Vagina (tissue), 2 donors: Measurements from ENCODE around the gene CAPZB. TPM values are rescaled to one million over a fixed set of nuclear protein-coding genes. Genes with fewer than 3 reads are reported as not detected.

ENCODE experiments used
- DNase-seq, 2 donors: peaks; one replicate each; pipeline ENCODE4 v3.0.0-alpha.2; 2017; ENCODE audit errors: extremely low spot score in 2 of 2
- H3K27ac ChIP-seq: fragments of 200-600 bp; sonication (generic); one replicate; pipeline ENCODE4 v1.5.1; 2019
- H3K27me3 ChIP-seq: fragments of 200-600 bp; sonication (generic); one replicate; pipeline ENCODE4 v1.5.1; 2019
- H3K36me3 ChIP-seq, 2 donors: fragments of 200-600 bp; sonication (generic); one replicate each; pipeline ENCODE4 v1.5.1; 2017 to 2019
- H3K4me1 ChIP-seq: fragments of 200-600 bp; sonication (generic); one replicate; pipeline ENCODE4 v1.5.1; 2019
- H3K4me3 ChIP-seq, 2 donors: fragments of 200-600 bp; sonication (generic); 1 replicate in 1 of 2; 2 replicates in 1 of 2; pipeline ENCODE4 v1.5.1; 2016 to 2019
- H3K9me3 ChIP-seq: fragments of 200-600 bp; sonication (generic); one replicate; pipeline ENCODE4 v1.5.1; 2019
- POLR2A ChIP-seq, 2 donors: fragments of 450-650 bp; IDR thresholded peaks; one replicate each; pipeline ENCODE4 v1.6.1; 2017; ENCODE audit warnings: antibody characterized with exemption in 2 of 2, mild to moderate bottlenecking in 2 of 2, moderate library complexity in 2 of 2
- POLR2AphosphoS5 ChIP-seq, 2 donors: sonication (generic); formaldehyde crosslinking; IDR thresholded peaks; one replicate each; pipeline ENCODE4 v1.9.0; 2017; ENCODE audit warnings: antibody characterized with exemption in 2 of 2, mild to moderate bottlenecking in 2 of 2, low read depth in 1 of 2; ENCODE audit not compliant: insufficient read depth in 1 of 2
- intact Hi-C: fragments of 100-400 bp; cut with DNase I; formaldehyde crosslinking; loops from one replicate; pipeline ENCODE4 v1.15.1; 2023
- total RNA-seq: library from RNA; depleted of rRNA; stranded (reverse); fragments of >200 nt; gene quantifications from one replicate; pipeline ENCODE4 v1.2.3, GENCODE V29; 2016
- TF ChIP-seq, protein P1 (sequence below), 3 experiments: fragments of 450-650 bp in 2 of 3; fragments of 200-600 bp in 1 of 3; sonication (generic) in 1 of 3; IDR thresholded peaks; one replicate each; pipeline ENCODE4 v1.5.1; 2017 to 2019; ENCODE audit warnings: antibody characterized with exemption in 3 of 3, mild to moderate bottlenecking in 2 of 3, moderate library complexity in 2 of 3

The CAPZB gene
- total RNA-seq, 1 donor from 2014 or later: 152 TPM

DNA sequence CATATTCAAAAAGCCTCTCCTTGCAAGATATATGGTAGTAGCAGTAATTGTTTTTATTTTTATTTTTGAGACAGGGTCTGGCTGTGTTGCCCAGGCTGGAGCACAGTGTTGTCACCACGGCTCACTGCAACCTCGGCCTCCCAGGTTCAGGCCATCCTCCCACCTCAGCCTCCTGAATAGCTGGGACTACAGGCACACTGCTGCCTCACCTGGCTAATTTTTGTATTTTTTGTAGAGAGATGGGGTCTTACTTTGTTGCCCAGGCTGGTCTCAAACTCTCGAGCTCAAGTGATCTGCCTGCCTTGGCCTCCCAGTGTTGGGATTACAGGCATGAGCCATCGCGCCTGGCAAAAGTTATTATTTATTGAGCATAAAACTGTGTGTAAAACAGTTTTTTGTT is 134.8 kb downstream of the CAPZB start:
- Histone ChIP-seq H3K27ac (peak overlapping the region; percentile 51), H3K4me1 (peaks cover 84% of the 10 kb centered on the region), H3K4me3 (no peak overlapping the region), H3K9me3 (no peaks in the 10 kb centered on the region), H3K36me3 (peaks cover 0 to 14% of the 10 kb centered on the region in 2 donors), H3K27me3 (no peaks in the 10 kb centered on the region)
- TF ChIP-seq POLR2AphosphoS5 (IDR thresholded peaks at IDR 0.05; ENCODE audit: insufficient read depth in 1 of 2, low read depth in 1 of 2) (no peak), POLR2A (IDR thresholded peaks at IDR 0.05) (no peak)
- TF ChIP-seq, protein P1, sequence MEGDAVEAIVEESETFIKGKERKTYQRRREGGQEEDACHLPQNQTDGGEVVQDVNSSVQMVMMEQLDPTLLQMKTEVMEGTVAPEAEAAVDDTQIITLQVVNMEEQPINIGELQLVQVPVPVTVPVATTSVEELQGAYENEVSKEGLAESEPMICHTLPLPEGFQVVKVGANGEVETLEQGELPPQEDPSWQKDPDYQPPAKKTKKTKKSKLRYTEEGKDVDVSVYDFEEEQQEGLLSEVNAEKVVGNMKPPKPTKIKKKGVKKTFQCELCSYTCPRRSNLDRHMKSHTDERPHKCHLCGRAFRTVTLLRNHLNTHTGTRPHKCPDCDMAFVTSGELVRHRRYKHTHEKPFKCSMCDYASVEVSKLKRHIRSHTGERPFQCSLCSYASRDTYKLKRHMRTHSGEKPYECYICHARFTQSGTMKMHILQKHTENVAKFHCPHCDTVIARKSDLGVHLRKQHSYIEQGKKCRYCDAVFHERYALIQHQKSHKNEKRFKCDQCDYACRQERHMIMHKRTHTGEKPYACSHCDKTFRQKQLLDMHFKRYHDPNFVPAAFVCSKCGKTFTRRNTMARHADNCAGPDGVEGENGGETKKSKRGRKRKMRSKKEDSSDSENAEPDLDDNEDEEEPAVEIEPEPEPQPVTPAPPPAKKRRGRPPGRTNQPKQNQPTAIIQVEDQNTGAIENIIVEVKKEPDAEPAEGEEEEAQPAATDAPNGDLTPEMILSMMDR (IDR thresholded peaks at IDR 0.05): no peak
- intact Hi-C loops: no loop called here
- no peak for DNase-seq

DNA sequence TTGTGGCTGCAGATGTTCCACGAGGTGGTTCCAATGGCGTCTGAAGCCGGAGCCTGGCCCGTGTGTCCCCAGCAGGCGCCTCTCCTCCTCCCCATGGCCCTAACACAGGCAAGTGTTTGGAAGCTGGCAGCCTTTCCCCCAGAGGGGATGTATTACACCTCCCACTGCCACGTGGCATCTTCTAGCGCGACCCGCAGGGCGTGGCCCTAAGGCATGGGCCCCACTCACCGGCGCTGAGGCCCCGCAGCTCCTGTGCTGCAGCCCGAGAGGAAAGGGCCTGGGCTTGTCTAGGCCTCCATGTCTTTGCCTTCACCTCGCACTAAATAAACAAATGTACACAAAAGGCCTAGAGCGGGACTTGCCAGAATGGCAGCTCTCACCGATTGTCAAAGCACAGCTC is 135.3 kb downstream of the CAPZB start:
- H3K9me3 ChIP-seq: no peaks in the 10 kb centered on the region
- H3K36me3 ChIP-seq: peaks cover 0 to 17% of the 10 kb centered on the region in 2 donors
- TF ChIP-seq, protein P1 (IDR thresholded peaks at IDR 0.05): no peak
- TF ChIP-seq POLR2A (IDR thresholded peaks at IDR 0.05) (no peak), POLR2AphosphoS5 (IDR thresholded peaks at IDR 0.05; ENCODE audit: insufficient read depth in 1 of 2, low read depth in 1 of 2) (no peak)
- intact Hi-C loops: no loop called here
- no peak overlapping the region for H3K4me3 ChIP-seq
- peaks cover 88% of the 10 kb centered on the region for H3K4me1 ChIP-seq
- no peak for DNase-seq
- H3K27ac ChIP-seq: peak overlapping the region; percentile 51
- no peaks in the 10 kb centered on the region for H3K27me3 ChIP-seq

DNA sequence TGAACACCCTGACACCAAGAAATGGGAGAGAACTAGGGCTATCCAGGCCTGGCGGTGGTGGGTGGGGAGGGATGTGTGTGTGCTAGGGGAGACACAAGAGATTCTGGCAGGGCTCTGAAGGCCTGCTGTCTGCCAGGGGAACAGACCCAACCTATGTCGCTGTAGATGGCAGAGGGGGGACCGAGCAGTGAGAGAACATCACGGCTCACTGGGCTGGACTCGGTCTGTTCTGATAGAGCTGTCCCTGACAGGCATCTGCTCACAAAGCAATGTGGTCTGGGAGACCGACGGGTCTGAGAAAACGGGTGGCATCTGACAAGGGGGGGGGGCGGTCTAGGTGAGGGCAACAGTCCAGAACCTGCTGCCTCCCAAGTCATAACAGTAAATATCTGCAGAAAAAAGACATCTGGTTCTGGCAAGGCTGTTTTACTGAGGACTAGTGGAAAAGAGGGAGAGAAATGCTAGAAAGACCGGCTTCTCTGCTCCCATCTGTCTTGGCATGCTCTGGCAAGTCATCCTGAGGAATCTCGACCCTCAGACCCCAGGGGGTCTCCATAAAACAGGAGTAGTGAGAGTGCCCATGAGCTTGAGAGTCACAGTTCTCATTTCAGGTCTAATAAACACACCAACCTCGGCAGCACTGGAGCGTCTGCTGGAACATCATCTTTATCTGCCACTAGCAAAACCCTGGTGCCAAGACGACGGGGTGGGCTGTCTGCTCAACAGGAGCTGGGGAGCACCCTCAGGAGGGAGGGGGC is 136.7 kb downstream of the CAPZB start:
- H3K27me3 ChIP-seq: no peaks in the 10 kb centered on the region
- peak overlapping the region; percentile 51 for H3K27ac ChIP-seq
- DNase-seq: no peak
- TF ChIP-seq POLR2AphosphoS5 (IDR thresholded peaks at IDR 0.05; ENCODE audit: insufficient read depth in 1 of 2, low read depth in 1 of 2): no peak
- H3K4me1 ChIP-seq: peaks cover 88% of the 10 kb centered on the region
- no peak overlapping the region for H3K4me3 ChIP-seq
- peaks cover 0 to 11% of the 10 kb centered on the region in 2 donors for H3K36me3 ChIP-seq
- intact Hi-C loops: no loop called here
- H3K9me3 ChIP-seq: no peaks in the 10 kb centered on the region

DNA sequence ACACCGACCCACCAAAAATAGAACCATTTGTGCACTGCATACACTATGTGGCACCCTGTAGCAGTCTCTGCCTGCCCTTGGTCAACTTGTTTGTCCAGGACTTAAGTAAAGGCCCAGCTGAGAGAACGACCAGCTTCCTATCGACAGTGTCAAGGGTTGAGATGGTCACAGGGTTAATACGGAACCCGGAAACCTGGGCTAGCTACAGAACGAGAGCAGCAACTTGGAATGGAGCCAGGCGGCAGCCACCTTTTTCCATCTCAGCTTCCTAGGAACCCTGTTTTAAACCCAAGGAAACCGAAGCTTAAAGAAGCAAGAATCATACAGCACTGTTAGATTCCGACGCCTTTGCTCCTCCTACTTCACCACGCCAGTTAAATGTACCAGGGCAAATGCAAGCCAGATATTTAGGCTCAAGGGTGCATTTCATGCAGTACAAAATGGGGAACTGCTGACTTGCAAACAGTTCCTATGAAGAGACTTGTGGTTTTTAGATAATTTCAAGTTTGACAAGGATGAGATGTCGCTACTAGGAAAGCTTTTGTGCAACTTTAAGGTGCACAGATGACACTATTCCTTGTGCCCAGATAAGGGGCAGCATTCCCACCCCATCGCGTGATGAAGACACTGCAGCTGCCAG is 137.7 kb downstream of the CAPZB start:
- Histone ChIP-seq H3K36me3 (peaks cover 0 to 15% of the 10 kb centered on the region in 2 donors), H3K9me3 (no peaks in the 10 kb centered on the region), H3K27me3 (no peaks in the 10 kb centered on the region), H3K27ac (peak overlapping the region; percentile 51), H3K4me1 (peaks cover 88% of the 10 kb centered on the region), H3K4me3 (no peak overlapping the region)
- DNase-seq: no peak
- intact Hi-C loops: no loop called here
- no peak for TF ChIP-seq POLR2A (IDR thresholded peaks at IDR 0.05)
- TF ChIP-seq, protein P1 (IDR thresholded peaks at IDR 0.05): no peak
- TF ChIP-seq POLR2AphosphoS5 (IDR thresholded peaks at IDR 0.05; ENCODE audit: insufficient read depth in 1 of 2, low read depth in 1 of 2): no peak

DNA sequence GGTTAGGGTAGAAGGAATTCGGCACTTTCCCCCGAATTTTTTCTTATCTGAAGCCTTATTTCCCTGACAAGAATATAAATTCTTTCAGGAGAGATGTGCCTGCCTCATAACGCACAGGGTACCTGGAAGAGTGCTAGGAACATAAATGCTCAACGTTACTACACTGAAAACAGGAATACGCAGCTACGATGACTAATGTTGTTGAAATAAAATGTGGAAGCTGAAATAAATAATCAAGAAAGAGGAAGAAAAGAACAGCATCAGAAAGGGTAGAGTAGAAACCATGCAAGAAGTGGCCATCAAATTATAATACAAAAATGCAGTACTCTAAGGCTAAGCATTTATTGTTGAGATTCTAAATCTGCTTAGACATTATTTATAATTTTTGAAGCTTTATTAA is 139.3 kb downstream of the CAPZB start:
- DNase-seq: no peak
- peaks cover 88% of the 10 kb centered on the region for H3K4me1 ChIP-seq
- no peaks in the 10 kb centered on the region for H3K27me3 ChIP-seq
- intact Hi-C loops: no loop called here
- H3K4me3 ChIP-seq: no peak overlapping the region
- H3K9me3 ChIP-seq: no peaks in the 10 kb centered on the region
- peaks cover 0 to 25% of the 10 kb centered on the region in 2 donors for H3K36me3 ChIP-seq
- peak overlapping the region; percentile 70 for H3K27ac ChIP-seq
- TF ChIP-seq, protein P1 (IDR thresholded peaks at IDR 0.05): no peak
- TF ChIP-seq POLR2A (IDR thresholded peaks at IDR 0.05) (no peak), POLR2AphosphoS5 (IDR thresholded peaks at IDR 0.05; ENCODE audit: insufficient read depth in 1 of 2, low read depth in 1 of 2) (no peak)
